VCaP (cell line): ENCODE results near the gene HKDC1.

Experiments used
- H3K27ac ChIP-seq: fragments of 450-650 bp; 2 replicates; pipeline ENCODE4 v1.5.1; 2017
- TF ChIP-seq, protein P1 (sequence below): fragments of 450-650 bp; conservative IDR thresholded peaks from 2 replicates; pipeline ENCODE4 v1.5.1; 2017; ENCODE audit warnings: mild to moderate bottlenecking, moderate library complexity

Gene HKDC1

DNA sequence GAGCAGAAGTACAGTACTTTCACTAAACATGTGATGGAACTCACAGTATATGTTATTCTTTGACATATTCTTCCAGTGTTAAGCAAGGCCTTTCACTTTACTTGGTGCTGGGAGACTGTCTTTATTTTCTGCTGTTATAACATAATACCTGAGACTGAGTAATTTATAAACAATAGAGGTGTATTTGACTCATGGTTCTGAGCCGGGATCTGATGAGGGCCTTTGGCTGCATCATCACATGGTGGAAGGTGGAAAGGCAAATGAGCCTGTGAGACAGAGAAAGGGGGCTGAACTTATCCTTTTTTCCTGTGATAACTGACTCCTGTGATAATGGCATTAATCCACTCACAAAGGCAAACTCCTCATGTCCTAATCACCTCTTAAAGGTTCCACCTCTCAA lies 38.7 kb upstream of the HKDC1 start:
- no peak overlapping the region; the same call in 1 of the 2 replicates for H3K27ac ChIP-seq
- TF ChIP-seq, protein P1, sequence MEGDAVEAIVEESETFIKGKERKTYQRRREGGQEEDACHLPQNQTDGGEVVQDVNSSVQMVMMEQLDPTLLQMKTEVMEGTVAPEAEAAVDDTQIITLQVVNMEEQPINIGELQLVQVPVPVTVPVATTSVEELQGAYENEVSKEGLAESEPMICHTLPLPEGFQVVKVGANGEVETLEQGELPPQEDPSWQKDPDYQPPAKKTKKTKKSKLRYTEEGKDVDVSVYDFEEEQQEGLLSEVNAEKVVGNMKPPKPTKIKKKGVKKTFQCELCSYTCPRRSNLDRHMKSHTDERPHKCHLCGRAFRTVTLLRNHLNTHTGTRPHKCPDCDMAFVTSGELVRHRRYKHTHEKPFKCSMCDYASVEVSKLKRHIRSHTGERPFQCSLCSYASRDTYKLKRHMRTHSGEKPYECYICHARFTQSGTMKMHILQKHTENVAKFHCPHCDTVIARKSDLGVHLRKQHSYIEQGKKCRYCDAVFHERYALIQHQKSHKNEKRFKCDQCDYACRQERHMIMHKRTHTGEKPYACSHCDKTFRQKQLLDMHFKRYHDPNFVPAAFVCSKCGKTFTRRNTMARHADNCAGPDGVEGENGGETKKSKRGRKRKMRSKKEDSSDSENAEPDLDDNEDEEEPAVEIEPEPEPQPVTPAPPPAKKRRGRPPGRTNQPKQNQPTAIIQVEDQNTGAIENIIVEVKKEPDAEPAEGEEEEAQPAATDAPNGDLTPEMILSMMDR, result no peak

- no peak overlapping the region for H3K27ac ChIP-seq
- TF ChIP-seq, protein P1, result no peak
Observed at GRCh38 chr10:69182005-69182404, 38.1 kb upstream of the HKDC1 start.

GRCh38 chr10:69186524-69186923 lies 33.6 kb upstream of the HKDC1 start:
- H3K27ac ChIP-seq, result no peak overlapping the region
- TF ChIP-seq, protein P1, result no peak

- no peak overlapping the region for H3K27ac ChIP-seq
- TF ChIP-seq, protein P1, result no peak
Observed at GRCh38 chr10:69201045-69201444, 19.1 kb upstream of the HKDC1 start.

DNA sequence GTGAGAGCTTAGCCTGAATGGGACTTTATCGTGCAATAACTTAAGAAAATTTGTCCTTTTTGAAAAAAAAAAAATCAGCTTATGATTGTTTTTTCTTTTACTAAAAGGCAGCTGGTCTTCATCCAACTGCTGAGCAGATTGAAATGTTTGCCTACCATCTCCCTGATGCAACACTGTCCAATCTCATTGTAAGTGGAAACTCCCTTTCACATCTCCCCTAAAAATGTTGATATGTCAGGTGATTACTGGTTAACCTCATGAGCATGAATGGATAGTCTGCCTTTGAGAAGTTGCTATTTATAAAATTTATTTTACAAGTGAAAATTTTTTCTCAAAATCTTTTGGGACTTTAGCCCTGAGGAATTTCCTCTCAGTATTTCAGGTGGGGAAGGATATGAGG lies 17.8 kb upstream of the HKDC1 start:
- no peak overlapping the region for H3K27ac ChIP-seq
- TF ChIP-seq, protein P1, result no peak

- TF ChIP-seq, protein P1, result no peak
- no peak overlapping the region for H3K27ac ChIP-seq
Observed at GRCh38 chr10:69208761-69209160, 11.4 kb upstream of the HKDC1 start.

- TF ChIP-seq, protein P1, result no peak
- no peak overlapping the region for H3K27ac ChIP-seq
Observed at GRCh38 chr10:69209787-69210484, 10.2 kb upstream of the HKDC1 start.
